HUES6 (cell line): Measurements from ENCODE around the gene FA2H.
A peak's percentile ranks its signal among the peaks of the same experiment; 100 is the strongest.
"Not testable (repeated sequence)": the region's sequence is repeated elsewhere in the genome, so short reads cannot be mapped to it uniquely, and the experiment has no call there.

Experiments used
- H3K27ac ChIP-seq: 2 replicates; pipeline ENCODE4 v1.7.0; 2013; ENCODE audit warnings: low read depth, mild to moderate bottlenecking, low read length, inconsistent platforms
- H3K27me3 ChIP-seq: 2 replicates; pipeline ENCODE4 v1.6.1; 2013; ENCODE audit warnings: low read length; ENCODE audit not compliant: control insufficient read depth, insufficient read depth
- H3K36me3 ChIP-seq: 2 replicates; pipeline ENCODE4 v1.6.1; 2013; ENCODE audit warnings: low read length; ENCODE audit not compliant: control insufficient read depth, insufficient read depth
- H3K4me1 ChIP-seq: 2 replicates; pipeline ENCODE4 v1.6.1; 2013; ENCODE audit warnings: low read length; ENCODE audit not compliant: control insufficient read depth, insufficient read depth
- H3K4me3 ChIP-seq: 2 replicates; pipeline ENCODE4 v1.5.1; 2013; ENCODE audit warnings: low read depth, low read length
- H3K9ac ChIP-seq: one replicate; pipeline ENCODE4 v1.6.1; 2013; ENCODE audit warnings: mild to moderate bottlenecking, low read length
- H3K9me3 ChIP-seq: 2 replicates; pipeline ENCODE4 v1.6.1; 2013; ENCODE audit warnings: low read depth, low read length; ENCODE audit not compliant: control insufficient read depth, insufficient read depth

FA2H gene

DNA sequence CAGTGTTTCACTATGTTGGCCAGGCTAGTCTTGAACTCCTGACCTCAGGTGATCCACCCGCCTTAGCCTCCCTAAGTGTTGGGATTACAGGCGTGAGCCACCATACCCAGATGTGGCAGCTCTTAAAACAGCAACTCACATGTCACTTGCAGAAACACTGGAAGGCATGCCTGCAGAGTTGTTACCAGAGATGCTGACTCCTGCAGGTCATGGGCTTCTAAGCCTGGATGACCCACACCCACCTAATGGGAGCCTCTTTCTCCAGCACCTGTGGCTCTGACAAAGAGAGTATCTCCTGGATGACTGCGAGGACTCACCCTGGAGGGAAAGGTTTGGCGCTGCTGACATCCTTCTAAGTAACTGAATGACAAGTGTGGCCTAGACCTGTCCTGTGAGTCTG is 96.8 kb downstream of the FA2H start:
- Histone ChIP-seq H3K27me3 (no peaks in the 10 kb centered on the region; the same call in 1 of the 2 replicates), H3K4me3 (no peak overlapping the region), H3K36me3 (no peaks in the 10 kb centered on the region), H3K9me3 (no peaks in the 10 kb centered on the region), H3K9ac (no peak overlapping the region), H3K27ac (no peak overlapping the region), H3K4me1 (0 out of 2 replicates have a peak, but pooled peaks cover 5% of the 10 kb centered on the region)

DNA sequence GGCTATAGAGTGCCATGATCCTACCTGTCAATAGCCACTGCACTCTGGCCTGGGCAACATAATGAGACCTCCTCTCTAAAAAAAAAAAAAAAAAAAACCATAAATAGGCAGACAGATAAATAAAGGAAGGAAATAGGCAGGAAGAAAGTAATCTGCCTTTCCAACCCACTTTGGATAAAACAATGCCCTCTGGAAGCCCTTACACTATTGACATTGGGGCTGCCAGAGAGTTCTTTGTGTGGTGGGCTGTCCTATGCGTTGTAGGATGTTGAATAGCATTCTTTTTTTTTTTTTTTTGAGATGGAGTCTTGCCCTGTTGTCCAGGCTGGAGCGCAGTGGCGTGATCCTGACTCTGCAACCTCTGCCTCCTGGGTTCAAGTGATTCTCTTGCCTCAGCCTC is 100.7 kb downstream of the FA2H start:
- Histone ChIP-seq H3K27ac (no peak overlapping the region), H3K4me3 (no peak overlapping the region), H3K9ac (no peak overlapping the region), H3K36me3 (no peaks in the 10 kb centered on the region), H3K27me3 (no peaks in the 10 kb centered on the region; the same call in 1 of the 2 replicates), H3K9me3 (no peaks in the 10 kb centered on the region), H3K4me1 (no peaks in the 10 kb centered on the region)

- H3K27me3 ChIP-seq, H3K4me3 ChIP-seq, H3K27ac ChIP-seq, H3K9ac ChIP-seq, H3K9me3 ChIP-seq, H3K4me1 ChIP-seq: not testable (repeated sequence)
- peaks cover 17% of the 10 kb centered on the region for H3K36me3 ChIP-seq
Observed at GRCh38 chr16:74668877-74669276, 105.7 kb downstream of the FA2H start.

DNA sequence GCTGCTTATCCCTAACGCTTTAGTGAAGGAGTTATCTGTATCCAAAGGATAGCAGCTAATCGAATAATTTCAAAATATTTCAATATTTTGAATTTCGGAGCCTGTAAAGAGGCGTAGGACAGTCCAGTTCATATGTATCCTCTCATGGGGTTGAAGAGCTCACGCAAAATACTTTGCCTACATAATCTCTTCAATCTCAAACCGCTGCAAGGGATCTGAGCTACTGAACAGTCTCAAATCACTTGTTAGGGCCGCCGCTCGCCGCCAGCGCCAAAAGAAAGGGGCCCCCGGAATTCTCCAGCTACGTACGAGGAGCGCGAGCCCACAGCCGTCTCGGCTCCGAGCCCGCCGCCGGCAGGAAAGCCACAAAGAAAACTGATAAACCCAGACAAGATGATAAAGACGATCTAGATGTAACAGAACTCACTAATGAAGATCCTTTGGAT is 107.3 kb downstream of the FA2H start:
- H3K36me3 ChIP-seq: peaks cover 32% of the 10 kb centered on the region
- no peaks in the 10 kb centered on the region for H3K27me3 ChIP-seq
- peak overlapping the region; percentile 91 for H3K4me3 ChIP-seq
- H3K9me3 ChIP-seq: no peaks in the 10 kb centered on the region
- H3K4me1 ChIP-seq: no peaks in the 10 kb centered on the region
- peak overlapping the region; percentile 72 for H3K27ac ChIP-seq
- peak overlapping the region; percentile 87 for H3K9ac ChIP-seq

- peak within 1 kb of the TSS; percentile 93 for H3K27ac ChIP-seq
- H3K9ac ChIP-seq: peak within 1 kb of the TSS; percentile 96
- no peaks in the 10 kb centered on the region for H3K4me1 ChIP-seq
- no peaks in the 10 kb centered on the region for H3K27me3 ChIP-seq
- peaks cover 38% of the 10 kb centered on the region for H3K36me3 ChIP-seq
- peak within 1 kb of the TSS; percentile 91 for H3K4me3 ChIP-seq
- H3K9me3 ChIP-seq: no peaks in the 10 kb centered on the region
Observed at GRCh38 chr16:74666425-74667254, 108.0 kb downstream of the FA2H start, which contains the start of gene RFWD3. Gene RFWD3, minus strand, starts transcription at chr16:74666877. Its CDS starts 5,428 bp downstream, at chr16:74661449.

- peak overlapping the region; percentile 96 for H3K9ac ChIP-seq
- H3K27me3 ChIP-seq: no peaks in the 10 kb centered on the region
- no peaks in the 10 kb centered on the region for H3K4me1 ChIP-seq
- H3K9me3 ChIP-seq: no peaks in the 10 kb centered on the region
- H3K36me3 ChIP-seq: peaks cover 44% of the 10 kb centered on the region
- peak overlapping the region; percentile 91 for H3K4me3 ChIP-seq
- peak overlapping the region; percentile 93 for H3K27ac ChIP-seq
Observed at GRCh38 chr16:74666010-74666421, 108.6 kb downstream of the FA2H start.
